ENCODE measurements around the gene LGALS4.
"Not testable (repeated sequence)": the region's sequence is repeated elsewhere in the genome, so short reads cannot be mapped to it uniquely, and the experiment has no call there.

LGALS4 gene

DNA sequence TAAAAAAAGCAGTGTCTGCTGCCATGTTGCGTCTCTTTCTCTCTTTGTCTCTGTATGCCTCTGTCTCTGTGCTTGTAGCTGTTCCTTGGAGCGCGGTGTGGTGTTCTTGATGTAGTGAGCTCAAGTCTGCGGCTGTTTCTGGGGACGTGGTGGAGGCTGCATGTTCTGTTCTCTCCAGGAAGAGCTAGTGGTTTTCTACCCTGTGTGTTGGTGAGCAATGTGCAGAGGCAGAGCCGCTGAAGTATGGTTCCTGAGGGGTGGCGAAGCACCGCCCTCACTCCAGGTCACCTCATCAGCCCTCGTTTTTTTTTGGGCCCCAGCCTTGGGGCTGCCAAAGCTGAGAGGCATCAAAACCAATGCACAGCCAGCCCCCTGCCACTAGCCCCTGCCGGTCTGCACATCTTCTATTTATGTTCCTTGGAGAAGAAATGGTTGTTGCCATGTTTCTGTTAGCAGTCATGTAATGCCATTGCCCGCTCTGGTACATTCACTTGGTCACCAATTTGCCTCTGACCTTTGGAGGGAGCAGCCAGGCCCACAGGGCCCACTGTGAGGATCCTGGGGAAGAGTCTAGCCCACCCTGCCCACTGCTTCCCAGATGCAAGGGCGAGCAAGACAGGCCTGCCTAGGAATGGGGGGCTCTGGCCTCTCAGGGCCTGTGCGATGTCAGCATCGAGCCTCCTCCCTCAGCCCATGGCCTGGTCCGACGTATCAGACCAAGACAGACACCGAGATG lies 29.9 kb upstream of the LGALS4 start:
- DNase-seq = no peak

DNA sequence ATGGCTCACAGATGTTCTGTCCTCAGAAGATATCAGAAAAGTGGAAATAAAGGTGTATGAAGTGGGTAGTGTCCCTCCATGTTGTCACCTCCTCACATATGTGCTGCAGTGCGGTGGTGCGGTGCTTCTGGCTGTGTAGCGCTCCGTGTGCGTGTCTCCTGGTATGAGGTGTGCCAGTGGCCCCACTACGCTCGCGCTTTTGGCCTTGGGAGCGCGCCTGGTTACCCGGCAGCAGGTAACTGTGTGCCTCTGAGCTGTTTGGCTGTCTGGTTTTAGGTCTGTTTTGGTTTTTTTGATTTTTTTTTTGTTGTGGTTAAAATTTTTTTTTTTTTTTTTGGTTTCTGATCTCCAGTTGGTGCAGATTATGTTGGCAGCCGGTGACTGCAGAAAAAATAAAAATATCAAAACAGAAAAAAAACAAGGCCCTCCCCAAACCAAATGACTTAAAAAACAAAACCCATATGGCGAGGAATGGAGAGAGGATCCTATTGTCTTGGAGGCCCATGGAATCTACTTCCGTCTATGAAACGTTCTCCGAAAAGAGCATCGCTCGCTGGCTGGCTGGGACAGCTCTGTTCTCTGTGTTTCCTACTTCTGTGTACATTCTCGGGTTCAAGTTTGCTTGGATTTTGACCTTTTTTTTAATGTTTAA lies 29.2 kb upstream of the LGALS4 start:
- no peak for DNase-seq

DNA sequence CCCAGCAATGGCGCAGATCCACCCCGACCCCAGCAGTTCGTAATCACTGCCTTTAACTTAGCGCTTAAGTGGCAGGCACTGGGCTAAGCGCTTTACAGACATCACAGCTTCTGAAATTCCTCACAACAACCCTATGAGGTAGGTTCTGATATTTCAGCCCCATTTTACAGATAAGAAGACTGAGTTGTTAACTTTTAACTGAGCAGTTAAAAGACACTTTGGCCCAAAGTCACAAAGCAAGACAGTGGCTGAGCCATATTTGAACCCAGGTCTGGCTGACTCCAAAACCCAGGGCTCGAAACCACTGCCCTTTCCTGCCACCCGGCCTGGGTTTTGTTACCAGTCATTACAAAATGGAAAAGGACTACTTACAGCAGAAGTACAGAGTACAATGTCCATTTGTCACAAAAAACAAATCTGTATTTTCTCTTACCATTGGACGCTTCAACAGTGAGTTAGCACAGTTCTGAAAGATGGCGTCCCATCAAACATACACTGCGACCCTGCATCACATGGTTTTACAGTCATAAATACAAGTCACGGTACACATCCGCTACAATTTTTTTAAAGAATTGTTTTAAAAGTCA lies 28.5 kb upstream of the LGALS4 start:
- DNase-seq = no peak

DNA sequence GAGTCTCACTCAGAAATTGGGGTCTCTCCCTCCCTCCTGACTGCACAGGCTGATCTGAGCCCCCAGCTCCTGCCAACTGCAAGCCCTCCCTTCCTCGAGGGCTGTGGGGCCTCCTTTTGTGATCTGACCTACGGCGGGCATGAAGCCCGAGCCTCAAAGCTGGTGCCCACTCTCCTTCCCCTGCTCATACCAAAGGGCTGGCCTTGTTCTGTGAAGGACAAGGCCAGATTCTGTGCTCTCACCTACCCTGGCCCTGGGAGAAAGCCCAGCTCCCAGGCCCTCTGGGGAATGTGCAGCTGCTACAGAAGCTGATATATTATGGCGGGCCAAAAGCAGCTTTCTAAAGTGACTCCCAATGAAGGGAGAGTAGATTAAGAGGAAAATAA lies 27.8 kb upstream of the LGALS4 start:
- DNase-seq = no peak

DNA sequence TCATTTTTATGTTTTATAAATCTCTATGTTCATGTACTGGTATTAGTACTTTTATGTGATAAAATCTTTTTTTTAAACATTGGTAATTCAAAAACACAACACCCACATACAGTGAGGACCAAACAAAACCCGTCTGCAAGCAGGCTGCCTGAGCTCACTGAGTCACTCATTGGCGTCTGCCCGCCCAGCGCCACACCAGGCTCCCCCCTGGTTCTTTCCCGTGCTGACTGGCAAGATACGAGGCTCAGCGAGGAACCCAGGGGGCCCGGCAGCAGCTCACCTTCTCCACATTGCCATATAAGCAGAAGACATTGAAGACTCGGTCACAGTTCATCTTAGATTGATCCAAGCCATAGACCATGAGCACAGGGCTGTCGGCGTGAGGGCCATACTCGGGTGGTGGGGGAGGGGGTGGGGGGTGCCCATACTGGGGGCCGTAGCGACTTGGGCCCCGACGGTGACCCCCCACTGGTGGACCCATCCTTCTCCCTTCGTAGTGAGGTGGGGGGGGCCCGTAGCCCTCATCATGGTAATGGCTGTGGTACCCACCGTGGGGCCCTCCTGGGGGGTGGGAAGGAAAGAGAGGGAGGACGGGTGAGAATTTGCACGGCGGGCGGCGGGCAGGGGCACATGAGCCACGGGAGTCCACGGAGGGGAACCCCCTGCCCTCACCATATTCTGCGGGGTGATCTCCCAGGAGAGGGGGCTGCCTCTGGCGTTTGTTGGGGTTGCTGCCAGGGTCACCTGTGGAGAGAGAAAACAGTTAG lies 27.3 kb upstream of the LGALS4 start:
- DNase-seq = no peak

DNA sequence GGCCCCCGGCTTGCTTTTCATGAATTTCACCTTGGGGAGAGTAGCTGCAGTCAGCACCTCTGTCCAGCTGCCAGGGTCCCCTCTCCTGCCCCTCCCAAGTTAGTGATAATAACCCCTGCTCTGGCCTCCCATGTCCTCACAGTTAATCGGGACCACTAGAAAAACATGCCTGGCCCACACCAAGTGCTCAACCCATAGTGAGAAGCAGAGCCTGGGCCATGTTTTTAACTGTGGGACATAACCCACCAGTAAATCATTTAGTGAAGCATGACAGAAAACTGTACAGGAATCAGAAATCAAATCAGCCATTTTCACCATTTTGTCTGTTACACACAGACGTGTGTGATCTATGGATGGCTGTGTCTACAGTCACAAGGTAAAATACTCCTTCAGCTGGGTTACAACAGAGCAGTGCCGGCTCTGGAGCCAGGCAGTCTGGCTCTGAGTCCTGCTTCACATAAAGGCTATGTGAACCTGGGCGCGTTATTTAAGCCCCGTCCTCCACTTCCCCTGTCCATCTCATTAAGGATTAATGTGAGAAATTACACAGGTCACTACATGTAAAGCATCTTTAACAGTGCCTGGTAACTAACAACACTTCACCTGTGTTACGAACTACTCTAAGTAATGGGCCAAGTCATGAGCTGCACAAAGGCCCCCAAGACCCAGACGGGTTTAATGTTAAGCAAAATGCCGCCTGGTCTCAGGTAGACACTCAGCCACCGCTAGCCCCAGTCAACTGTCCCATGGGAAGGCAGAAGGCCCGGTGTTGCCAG lies 26.4 kb upstream of the LGALS4 start:
- no peak for DNase-seq

DNA sequence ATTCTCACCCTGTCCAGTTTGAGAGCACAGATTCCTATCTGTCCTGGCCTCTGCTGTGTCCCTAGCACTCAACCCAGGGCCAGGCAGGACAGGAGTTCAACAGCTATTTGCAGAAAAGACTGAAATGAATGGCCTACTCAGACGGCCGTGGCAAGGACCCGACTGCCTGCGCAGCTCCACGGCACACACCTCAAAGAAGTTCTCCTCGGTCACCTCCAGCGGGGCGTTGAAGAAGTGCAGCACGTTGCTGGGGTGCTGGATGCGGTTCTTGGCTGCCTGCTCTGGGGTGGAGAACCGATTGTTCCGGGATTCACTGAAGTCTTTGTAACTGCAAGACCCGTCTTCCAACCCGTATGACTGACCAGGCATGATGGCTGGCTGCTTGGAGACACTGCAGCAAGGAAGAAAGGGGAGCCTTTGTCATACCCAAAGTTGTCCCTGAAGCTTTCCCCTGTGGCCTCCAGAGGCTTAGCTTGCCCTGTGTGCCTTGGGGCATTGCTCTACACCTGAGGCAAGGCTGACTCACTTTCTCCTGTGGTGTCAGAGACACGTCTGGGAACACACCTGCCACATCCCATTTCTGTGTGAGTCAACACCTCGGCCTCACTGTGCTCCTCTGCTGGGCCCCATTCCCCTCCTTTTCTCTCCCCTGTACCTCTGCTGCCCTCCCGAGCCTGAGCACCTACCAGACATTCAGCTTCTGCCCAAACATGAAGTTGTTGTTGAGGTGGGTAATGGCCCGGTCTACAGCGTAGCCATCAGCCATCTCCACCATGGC lies 25.7 kb upstream of the LGALS4 start:
- no peak for DNase-seq

DNA sequence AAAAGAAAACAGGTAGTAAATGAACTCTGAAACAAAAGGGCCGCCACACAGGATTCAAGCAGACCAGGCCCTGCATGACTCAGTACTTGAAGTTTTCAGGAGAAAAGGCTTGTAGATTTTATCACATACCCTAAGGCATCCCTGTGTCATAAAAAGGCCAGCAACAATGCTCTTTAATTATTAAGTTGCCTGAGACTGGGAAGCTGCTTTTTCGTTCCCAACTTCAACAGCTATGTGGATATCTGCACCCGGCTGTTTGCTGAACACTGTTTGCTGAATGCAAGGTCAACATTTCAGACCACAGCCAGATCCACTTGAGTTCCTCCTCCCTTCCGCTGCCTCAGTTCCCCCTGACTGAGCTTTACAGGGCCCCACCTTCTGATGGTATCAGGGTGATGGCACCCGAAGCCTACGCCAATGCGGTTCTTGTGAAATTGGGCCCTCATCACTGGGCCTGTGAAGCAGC lies 24.9 kb upstream of the LGALS4 start:
- no peak for DNase-seq

DNA sequence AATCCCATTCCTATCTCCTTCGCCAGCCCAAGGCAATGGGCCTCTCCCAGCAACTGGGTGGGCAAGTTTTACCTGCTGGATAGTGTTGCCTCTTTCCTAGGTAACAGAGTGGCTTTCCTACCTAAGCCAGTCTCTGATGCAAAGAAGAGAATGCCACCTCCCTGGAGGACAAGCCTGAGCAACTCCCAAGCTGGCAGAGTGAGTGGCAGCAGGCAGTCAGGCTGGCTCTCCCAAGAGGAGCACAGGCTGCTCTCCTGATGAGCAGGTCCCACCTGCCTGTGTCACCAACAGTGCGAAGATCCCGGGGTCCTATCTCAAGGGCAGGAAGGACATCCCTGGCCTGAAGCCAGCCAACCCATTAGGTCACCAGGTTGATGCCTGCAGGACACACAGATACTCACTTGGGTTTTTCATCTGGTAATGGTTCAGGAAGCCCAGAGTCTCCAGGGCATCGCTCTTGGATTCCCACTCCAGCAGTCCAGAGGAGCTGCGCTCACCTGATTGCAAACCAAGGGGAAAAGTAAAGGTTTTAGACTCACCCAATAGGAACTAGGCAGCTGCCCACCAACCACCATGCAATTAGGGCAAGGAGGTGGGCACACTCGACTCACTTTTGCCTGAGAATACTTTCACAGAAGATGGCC lies 24.4 kb upstream of the LGALS4 start:
- DNase-seq = no peak

DNA sequence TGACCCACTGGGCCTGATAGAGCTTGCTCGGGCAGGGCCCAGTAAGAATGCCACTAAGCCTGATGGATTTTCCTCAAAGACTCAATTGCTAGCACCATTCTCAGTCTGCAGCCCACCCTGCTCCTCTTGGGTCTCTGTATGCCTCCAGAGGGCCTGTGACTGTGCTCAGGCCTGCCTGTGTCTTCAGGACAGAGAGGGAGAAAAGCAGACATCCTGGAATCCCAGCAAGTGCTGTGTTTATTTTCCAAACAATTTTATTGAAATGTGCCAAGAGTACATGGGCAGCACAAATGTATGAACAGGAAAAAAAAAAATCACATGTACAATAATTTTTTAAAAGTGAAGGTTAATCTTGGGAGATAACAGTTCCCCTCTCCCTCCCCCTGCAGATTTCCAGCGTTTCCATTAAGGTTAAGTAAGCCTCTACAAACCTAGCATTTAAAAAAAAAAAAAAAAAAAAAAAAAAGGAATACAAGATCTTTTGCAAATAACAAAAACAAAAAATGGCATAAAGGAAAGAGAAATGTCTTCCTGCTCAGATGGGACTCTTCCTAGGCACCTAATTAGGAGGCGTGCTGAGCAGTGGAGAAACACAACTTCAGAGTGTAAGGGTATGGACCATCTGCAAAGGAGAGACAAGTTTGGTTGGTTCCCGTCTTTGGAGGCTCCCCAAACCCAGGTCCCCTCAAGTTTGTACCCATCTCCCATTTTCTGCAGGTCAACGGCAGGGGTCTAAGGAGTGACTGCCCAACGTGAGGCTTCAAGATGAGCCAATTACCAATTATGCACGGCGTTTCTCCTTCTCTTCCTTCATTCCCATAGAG lies 23.6 kb upstream of the LGALS4 start:
- DNase-seq = no peak

DNA sequence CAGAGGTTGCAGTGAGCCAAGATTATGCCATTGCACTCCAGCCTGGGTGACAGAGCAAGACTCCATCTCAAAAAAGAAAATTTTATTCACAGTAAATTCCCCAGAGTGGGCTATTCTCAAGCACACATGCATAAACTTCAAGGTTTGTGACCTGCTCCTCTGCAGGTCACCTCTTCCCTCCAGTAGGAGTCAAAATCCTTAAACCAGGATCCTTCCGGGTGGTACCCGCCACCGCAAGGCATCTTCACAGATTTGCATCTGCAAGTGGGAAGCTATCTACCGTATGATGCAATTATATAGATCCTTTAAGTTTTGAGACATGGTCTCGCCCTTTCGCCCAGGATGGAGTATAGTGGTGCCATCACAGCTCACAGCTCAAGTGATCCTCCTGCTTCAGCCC lies 21.8 kb upstream of the LGALS4 start:
- DNase-seq = no peak

DNA sequence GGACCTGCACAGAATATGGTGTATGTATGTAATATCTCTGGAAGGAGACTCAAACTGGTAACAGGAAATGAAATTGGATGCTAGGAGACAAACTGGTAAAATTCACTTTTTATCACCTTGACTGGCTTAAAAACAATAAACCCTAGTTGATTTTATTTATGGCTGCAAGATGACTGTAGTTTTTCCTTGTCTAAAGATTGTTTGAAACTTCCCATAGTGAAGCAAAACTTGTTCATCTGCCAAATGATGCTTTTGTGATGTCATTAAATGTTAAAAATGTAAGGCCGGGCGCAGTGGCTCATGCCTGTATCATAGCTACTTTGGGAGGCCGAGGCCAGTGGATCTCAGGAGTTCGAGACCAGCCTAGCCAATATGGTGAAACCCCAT lies 21.4 kb upstream of the LGALS4 start:
- DNase-seq = no peak

DNA sequence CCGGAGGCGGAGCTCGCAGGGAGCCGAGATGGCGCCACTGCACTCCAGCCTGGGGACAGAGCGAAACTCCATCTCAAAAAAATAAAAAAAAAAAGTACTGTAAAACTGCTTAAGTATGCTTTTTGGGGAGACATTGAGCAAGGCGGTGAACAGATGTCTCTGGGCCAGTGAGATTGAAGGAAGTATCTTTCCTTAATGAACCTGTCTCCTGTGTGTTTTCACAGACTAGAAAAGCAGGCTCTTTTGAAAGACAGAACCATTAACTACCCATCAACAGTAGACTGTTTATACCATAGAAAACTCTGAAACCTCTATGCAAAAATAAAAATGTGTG lies 20.3 kb upstream of the LGALS4 start:
- no peak for DNase-seq

DNA sequence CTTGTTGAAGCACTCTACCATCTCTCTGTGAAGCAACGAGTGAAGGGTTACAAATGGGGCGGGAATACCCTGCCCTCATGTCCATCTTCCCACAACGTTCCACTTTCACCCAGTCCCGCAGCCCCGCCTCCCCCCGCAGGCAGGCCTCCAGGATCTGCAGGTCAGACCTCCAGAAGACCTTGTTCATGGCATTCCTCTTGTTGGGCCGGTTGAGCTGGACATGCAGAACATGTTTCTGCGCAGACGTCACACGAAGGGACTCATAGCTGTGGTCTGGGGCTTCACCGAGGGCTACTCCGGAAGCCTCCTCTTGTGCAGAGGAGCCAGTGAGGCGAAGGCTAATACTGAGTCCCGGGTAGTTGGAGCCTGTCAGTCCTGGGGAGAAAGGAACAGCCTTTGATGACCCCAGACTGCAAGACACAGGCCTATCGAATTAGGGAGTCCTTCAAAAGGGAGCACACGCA lies 18.4 kb upstream of the LGALS4 start:
- DNase-seq = no peak

DNA sequence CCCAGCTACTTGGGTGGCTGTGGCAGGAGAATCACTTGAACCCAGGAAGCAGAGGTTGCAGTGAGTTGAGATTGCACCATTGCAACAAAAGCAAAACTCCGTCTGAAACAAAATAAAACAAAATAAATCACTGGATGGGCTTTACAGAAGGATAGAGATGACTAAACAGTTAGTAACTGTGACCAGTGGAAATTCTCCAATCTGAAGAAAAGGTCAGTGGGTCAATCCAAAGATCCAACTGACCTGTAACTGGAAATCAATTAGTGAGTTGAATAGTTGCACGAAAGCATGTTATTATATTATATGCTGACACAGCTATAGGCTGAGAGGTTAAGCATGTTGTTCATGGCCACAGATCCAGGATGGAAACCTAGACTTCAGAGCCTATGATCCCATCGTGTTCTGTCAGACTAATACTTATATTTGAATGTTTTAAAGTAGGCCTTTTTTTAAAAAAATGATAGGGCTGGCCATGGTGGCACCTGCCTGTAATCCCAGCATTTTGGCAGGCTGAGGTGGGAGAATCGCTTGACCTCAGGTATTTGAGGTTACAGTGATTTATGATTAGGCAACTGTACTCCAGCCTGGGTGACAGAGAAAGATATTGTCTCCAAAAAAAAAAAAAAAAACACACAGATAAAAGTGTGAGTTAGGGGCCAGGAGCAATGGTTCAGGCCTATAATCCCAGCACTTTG lies 17.4 kb upstream of the LGALS4 start:
- DNase-seq = no peak

DNA sequence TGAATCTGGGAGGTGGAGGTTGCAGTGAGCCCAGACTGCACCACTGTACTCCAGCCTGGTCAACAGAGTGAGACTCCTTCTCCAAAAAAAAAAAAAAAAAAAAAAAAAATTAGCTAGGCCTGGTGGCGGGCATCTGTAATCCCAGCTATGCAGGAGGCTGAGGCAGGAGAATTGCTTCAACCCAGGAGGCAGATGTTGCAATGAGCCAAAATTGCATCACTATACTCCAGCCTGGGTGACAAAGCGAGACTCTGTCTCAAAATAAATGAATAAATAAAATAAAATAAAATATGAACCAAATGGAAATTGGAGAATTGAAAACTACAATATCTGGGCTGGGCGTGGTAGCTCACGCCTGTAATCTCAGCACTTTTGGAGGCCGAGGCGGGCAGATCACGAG lies 16.5 kb upstream of the LGALS4 start:
- DNase-seq = not testable (repeated sequence)

DNA sequence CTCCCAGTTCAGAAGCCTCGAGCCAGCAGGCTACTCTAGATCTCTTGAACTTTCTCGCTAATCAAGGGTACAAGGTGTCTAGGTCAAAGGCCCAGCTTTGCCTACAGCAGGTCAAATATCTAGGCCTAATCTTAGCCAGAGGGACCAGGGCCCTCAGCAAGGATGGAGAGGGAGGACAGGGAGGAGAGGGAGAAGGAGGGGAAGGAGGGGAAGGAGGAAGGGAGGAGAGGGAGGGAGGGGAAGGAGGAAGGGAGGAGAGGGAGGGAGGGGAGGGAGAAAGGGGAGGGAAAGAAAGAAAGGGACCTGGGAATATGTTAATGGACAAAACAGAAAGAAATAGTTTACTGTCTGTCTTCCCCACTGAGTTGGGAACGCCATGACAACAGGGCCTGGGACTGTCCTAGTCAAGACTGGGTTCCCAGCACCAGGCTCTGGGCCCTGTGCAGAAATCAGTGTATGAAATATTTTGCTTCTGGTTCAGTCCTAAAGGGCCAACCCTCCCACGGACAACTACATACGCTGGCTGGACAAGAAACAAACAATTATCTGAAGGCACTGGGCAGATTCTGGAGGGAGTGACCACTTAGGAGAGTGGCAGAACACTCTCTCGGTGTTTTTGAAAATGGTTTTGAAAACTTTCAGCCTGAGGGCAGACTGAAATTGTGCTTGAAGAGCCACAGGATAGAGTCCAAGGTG lies 14.3 kb upstream of the LGALS4 start:
- DNase-seq = no peak

DNA sequence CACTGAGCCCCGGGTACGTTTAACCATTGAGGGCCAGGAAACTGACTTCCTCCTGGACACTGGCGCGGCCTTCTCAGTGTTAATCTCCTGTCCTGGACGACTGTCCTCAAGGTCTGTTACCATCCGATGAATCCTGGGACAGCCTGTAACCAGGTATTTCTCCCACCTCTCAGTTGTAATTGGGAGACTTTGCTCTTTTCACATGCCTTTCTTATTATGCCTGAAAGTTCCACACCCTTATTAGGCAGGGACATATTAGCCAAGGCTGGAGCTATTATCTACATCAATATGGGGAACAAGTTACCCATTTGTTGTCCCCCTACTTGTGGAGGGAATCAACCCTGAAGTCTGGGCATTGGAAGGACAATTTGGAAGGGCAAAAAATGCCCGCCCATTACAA lies 13.2 kb upstream of the LGALS4 start:
- DNase-seq = not testable (repeated sequence)

DNA sequence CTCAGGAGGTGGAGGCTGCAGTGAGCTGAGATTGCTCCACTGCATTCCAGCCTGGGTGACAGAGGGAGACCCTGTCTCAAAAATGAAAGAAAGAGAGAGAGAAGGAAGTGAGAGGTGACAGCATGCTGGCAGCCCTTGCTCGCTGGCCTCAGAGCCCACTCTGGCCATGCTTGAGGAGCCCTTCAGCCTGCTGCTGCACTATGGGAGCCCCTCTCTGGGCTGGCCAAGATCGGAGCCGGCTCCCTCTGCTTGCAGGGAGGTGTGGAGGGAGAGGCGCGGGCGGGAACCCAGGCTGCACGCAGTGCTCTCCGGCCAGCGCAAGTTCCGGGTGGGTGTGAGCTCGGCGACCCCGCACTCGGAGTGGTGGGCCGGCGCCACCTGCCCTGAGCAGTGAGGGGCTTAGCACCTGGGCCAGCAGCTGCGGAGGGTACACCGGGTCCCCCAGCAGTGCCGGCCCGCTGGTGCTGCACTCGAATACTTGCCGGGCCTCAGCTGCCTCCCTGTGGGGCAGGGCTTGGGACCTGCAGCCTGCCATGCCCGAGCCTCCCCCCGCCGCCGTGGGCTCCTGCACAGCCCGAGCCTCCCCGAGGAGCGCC lies 8.6 kb upstream of the LGALS4 start:
- not testable (repeated sequence) for DNase-seq
